Chondrocyte (in vitro differentiated cells): Measurements from ENCODE around the gene JAKMIP1. TPM values are rescaled to one million over a fixed set of nuclear protein-coding genes. Genes with fewer than 3 reads are reported as not detected.

Experiments used
- DNase-seq: peaks from one replicate; pipeline ENCODE4 v3.0.0; 2021; ENCODE audit warnings: mixed read lengths, low spot score
- H3K27ac Mint-ChIP-seq: one replicate; pipeline ENCODE4 v1.8.0; 2021; ENCODE audit warnings: mild to moderate bottlenecking, moderate library complexity, mixed read lengths; ENCODE audit not compliant: unreplicated experiment
- H3K27me3 Mint-ChIP-seq: 2 replicates; pipeline ENCODE4 v1.8.0; 2021; ENCODE audit warnings: low read depth, mixed read lengths
- H3K36me3 Mint-ChIP-seq: 2 replicates; pipeline ENCODE4 v1.8.0; 2021; ENCODE audit warnings: low read depth, mixed read lengths
- H3K4me1 Mint-ChIP-seq: 2 replicates; pipeline ENCODE4 v1.8.0; 2021; ENCODE audit warnings: low read depth, mild to moderate bottlenecking, mixed read lengths
- H3K4me3 Mint-ChIP-seq: one replicate; pipeline ENCODE4 v1.8.0; 2021; ENCODE audit warnings: mild to moderate bottlenecking, moderate library complexity, mixed read lengths; ENCODE audit not compliant: unreplicated experiment
- H3K9me3 Mint-ChIP-seq: 2 replicates; pipeline ENCODE4 v1.8.0; 2021; ENCODE audit warnings: low read depth, mixed read lengths
- total RNA-seq: library from RNA; stranded (reverse); gene quantifications from 3 replicates; pipeline ENCODE4 v1.2.1, GENCODE V29; 2021
- TF ChIP-seq, protein P1 (sequence below): fragments of 200-600 bp; sonication (generic); IDR thresholded peaks from 2 replicates; pipeline ENCODE4 v1.5.0; 2021; ENCODE audit warnings: antibody characterized with exemption, mild to moderate bottlenecking, moderate library complexity

The JAKMIP1 gene
- total RNA-seq, 1 donor from 2014 or later, result 0.10 TPM

DNA sequence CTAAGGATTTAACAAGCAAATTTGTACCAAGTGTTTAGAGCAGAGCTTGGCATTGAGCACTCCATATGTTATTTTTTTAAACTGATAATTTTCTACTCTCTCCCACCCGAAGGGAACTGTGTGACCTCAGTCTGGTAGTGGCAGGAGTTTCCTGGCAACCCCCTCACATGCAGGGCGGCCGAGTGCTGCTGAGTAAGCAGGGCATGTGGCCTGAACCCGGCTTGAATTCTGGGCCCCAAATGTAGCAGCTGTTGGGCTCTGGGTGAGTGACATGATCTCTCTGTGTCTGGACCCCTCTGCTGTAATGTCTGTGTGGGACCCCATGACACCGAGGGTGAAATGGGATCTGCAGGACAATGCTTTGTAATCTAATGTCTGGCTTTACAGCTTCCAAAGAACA lies 168.5 kb downstream of the JAKMIP1 start:
- H3K27ac Mint-ChIP-seq, result no peak overlapping the region
- no peaks in the 10 kb centered on the region for H3K9me3 Mint-ChIP-seq
- no peak overlapping the region for H3K4me3 Mint-ChIP-seq
- TF ChIP-seq, protein P1, sequence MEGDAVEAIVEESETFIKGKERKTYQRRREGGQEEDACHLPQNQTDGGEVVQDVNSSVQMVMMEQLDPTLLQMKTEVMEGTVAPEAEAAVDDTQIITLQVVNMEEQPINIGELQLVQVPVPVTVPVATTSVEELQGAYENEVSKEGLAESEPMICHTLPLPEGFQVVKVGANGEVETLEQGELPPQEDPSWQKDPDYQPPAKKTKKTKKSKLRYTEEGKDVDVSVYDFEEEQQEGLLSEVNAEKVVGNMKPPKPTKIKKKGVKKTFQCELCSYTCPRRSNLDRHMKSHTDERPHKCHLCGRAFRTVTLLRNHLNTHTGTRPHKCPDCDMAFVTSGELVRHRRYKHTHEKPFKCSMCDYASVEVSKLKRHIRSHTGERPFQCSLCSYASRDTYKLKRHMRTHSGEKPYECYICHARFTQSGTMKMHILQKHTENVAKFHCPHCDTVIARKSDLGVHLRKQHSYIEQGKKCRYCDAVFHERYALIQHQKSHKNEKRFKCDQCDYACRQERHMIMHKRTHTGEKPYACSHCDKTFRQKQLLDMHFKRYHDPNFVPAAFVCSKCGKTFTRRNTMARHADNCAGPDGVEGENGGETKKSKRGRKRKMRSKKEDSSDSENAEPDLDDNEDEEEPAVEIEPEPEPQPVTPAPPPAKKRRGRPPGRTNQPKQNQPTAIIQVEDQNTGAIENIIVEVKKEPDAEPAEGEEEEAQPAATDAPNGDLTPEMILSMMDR, result no peak
- DNase-seq, result no peak
- peaks cover 43% of the 10 kb centered on the region for H3K27me3 Mint-ChIP-seq
- H3K36me3 Mint-ChIP-seq, result no peaks in the 10 kb centered on the region
- H3K4me1 Mint-ChIP-seq, result peaks cover 11% of the 10 kb centered on the region

DNA sequence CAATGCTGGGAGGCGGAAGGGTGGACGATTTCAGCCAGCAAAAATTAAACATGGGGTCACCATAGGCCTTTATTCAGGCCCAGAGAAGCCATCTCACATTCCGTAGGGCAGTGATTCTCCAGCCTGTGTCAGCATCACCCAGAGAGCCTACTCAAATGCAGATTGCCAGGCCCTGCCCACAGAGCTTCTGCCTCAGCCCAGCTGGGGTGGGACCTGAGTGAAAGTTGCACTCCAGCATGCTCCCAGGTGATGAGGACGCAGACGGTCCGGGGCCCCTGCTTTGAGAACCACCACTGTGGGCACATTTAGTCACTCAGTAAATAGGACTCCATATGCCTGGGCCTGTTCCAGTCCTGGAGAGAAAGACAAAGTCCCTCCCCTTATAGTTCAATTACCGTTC lies 169.7 kb downstream of the JAKMIP1 start:
- no peaks in the 10 kb centered on the region for H3K36me3 Mint-ChIP-seq
- no peak overlapping the region for H3K27ac Mint-ChIP-seq
- DNase-seq, result no peak
- H3K4me3 Mint-ChIP-seq, result no peak overlapping the region
- H3K4me1 Mint-ChIP-seq, result peaks cover 11% of the 10 kb centered on the region
- peaks cover 50% of the 10 kb centered on the region for H3K27me3 Mint-ChIP-seq
- TF ChIP-seq, protein P1, result no peak
- H3K9me3 Mint-ChIP-seq, result no peaks in the 10 kb centered on the region

DNA sequence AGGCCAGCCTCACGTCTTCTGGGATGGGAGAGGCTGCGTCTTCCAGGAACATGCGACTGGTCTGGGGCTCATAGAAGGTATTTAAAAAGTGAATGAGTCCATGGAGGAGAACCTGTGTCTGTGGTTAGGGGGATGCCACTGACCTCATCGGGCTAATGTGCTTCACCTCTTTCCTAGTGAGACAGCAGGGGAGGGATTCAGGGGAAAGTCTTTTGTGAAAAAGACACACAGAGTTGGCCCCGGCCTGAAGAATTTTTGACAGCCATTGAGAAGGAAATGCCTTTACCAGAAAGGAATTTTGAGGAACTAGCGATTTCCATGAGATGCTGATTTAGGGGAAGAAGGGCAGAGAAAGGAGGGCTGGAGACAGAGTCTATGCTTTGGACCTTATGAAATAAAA lies 171.1 kb downstream of the JAKMIP1 start:
- Mint-ChIP-seq H3K4me3 (no peak overlapping the region), H3K27me3 (peaks cover 47% of the 10 kb centered on the region), H3K36me3 (no peaks in the 10 kb centered on the region), H3K27ac (no peak overlapping the region), H3K4me1 (peaks cover 11% of the 10 kb centered on the region), H3K9me3 (no peaks in the 10 kb centered on the region)
- TF ChIP-seq, protein P1, result no peak
- no peak for DNase-seq

DNA sequence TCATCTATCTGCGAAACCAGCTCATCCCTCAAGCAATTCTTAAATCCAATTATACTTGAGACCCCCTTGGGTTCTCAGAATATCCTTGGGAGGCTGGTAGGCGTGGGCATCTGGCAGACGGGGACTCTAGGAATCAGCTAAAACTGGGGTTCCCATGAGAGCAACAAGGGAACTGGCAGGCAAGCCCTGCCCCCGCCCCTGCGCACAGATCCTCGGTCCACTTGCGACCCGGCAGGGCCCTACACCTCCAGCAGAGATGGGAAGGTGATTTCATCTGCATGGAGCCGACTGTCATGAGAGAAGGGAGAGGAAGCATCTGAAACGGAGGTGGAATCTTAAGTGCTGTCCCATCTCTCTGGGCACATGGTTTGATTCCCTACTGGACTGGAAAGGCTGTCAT lies 172.2 kb downstream of the JAKMIP1 start:
- Mint-ChIP-seq H3K4me1 (peaks cover 11% of the 10 kb centered on the region), H3K27me3 (peaks cover 55% of the 10 kb centered on the region), H3K9me3 (no peaks in the 10 kb centered on the region), H3K4me3 (no peak overlapping the region), H3K36me3 (no peaks in the 10 kb centered on the region), H3K27ac (no peak overlapping the region)
- TF ChIP-seq, protein P1, result no peak
- DNase-seq, result no peak

DNA sequence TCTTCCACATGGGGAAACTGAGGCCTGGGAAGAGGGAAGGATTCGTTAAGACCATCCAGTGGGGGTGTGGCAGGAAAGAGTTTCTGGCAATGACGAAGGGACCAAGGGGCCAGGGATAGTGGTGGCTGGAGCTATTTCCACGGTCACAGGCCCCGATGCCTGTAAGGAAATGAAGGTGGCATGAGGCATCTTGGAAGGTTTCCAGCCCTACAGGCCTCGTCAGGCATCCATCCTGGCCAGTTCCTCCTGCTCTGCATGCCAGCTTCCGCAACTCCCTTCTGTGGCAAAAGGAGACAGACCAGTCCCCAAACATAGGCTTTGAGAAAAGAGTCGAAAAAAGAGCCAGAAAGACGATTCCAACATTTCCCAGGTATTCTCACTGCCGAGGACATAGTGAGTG lies 173.0 kb downstream of the JAKMIP1 start:
- Mint-ChIP-seq H3K27ac (no peak overlapping the region), H3K4me3 (no peak overlapping the region), H3K4me1 (peaks cover 8% of the 10 kb centered on the region), H3K36me3 (no peaks in the 10 kb centered on the region), H3K27me3 (peaks cover 49% of the 10 kb centered on the region), H3K9me3 (no peaks in the 10 kb centered on the region)
- TF ChIP-seq, protein P1, result no peak
- DNase-seq, result no peak
